SU-DHL-6 (cell line): ENCODE measurements around the gene DRC7.

Source experiments
- H2AFZ ChIP-seq: fragments of 200-600 bp; sonication (generic); 2 replicates; pipeline ENCODE4 v1.6.1; 2014; ENCODE audit warnings: low read depth, mild to moderate bottlenecking, moderate library complexity, mixed read lengths, antibody characterized with exemption, low read length; ENCODE audit not compliant: severe bottlenecking
- H3F3A ChIP-seq: fragments of 200-600 bp; shearing (Covaris generic); 2 replicates; pipeline ENCODE4 v1.6.0; 2016; ENCODE audit warnings: antibody characterized with exemption, mild to moderate bottlenecking; ENCODE audit not compliant: insufficient read depth
- H3K27ac ChIP-seq: fragments of 200-600 bp; sonication (generic); 2 replicates; pipeline ENCODE4 v1.5.1; 2016; ENCODE audit warnings: low read depth, mild to moderate bottlenecking, low read length, moderate library complexity, mixed read lengths
- H3K27me3 ChIP-seq: fragments of 200-600 bp; sonication (generic), shearing (Covaris generic); 2 replicates; pipeline ENCODE4 v1.6.0; 2014; ENCODE audit warnings: mild to moderate bottlenecking, low read length
- H3K36me3 ChIP-seq: fragments of 200-600 bp; sonication (generic); 2 replicates; pipeline ENCODE4 v1.6.1; 2014; ENCODE audit warnings: mild to moderate bottlenecking, low read length, mixed read lengths
- H3K4me2 ChIP-seq: fragments of 300-600, 200-600 bp; shearing (Covaris generic), sonication (generic); 2 replicates; pipeline ENCODE4 v1.6.0; 2014; ENCODE audit warnings: low read length, low read depth, mild to moderate bottlenecking; ENCODE audit not compliant: poor library complexity, severe bottlenecking
- H3K4me3 ChIP-seq: fragments of 200-600 bp; sonication (generic); 2 replicates; pipeline ENCODE4 v1.5.1; 2014; ENCODE audit warnings: antibody characterized with exemption, low read length, mild to moderate bottlenecking, mixed read lengths; ENCODE audit not compliant: insufficient read depth, poor library complexity, severe bottlenecking
- H3K79me2 ChIP-seq: fragments of 200-600 bp; sonication (generic); 2 replicates; pipeline ENCODE4 v1.6.1; 2014; ENCODE audit warnings: mild to moderate bottlenecking, low read length, moderate library complexity; ENCODE audit not compliant: insufficient read depth
- H3K9ac ChIP-seq: fragments of 200-600 bp; sonication (generic); 2 replicates; pipeline ENCODE4 v1.7.0; 2014; ENCODE audit warnings: mild to moderate bottlenecking, low read length
- H3K9me2 ChIP-seq: fragments of 200-600 bp; sonication (generic); replicated peaks from 2 replicates; pipeline ENCODE4 v1.6.1; 2014; ENCODE audit warnings: low read length; ENCODE audit not compliant: insufficient read depth
- H3K9me3 ChIP-seq: fragments of 200-600 bp; sonication (generic); 2 replicates; pipeline ENCODE4 v1.6.1; 2014; ENCODE audit warnings: low read length, mixed read lengths; ENCODE audit not compliant: insufficient read depth
- H4K20me1 ChIP-seq: fragments of 200-600 bp; sonication (generic); 2 replicates; pipeline ENCODE4 v1.6.1; 2014; ENCODE audit warnings: low read depth, mild to moderate bottlenecking, antibody characterized with exemption, low read length, moderate library complexity, mixed read lengths
- EZH2phosphoT487 ChIP-seq: fragments of 200-600 bp; sonication (generic), shearing (Covaris generic); conservative IDR thresholded peaks from 2 replicates; pipeline ENCODE4 v1.6.1; 2018; ENCODE audit warnings: mild to moderate bottlenecking, antibody characterized with exemption, low read length, moderate library complexity, mixed read lengths
- TF ChIP-seq, protein P1 (sequence below): fragments of 200-600 bp; sonication (generic); IDR thresholded peaks from one replicate; pipeline ENCODE4 v1.5.1; 2017; ENCODE audit warnings: antibody characterized with exemption, mild to moderate bottlenecking, low read length, moderate library complexity; ENCODE audit not compliant: insufficient read depth, poor library complexity, severe bottlenecking

The DRC7 gene

DNA sequence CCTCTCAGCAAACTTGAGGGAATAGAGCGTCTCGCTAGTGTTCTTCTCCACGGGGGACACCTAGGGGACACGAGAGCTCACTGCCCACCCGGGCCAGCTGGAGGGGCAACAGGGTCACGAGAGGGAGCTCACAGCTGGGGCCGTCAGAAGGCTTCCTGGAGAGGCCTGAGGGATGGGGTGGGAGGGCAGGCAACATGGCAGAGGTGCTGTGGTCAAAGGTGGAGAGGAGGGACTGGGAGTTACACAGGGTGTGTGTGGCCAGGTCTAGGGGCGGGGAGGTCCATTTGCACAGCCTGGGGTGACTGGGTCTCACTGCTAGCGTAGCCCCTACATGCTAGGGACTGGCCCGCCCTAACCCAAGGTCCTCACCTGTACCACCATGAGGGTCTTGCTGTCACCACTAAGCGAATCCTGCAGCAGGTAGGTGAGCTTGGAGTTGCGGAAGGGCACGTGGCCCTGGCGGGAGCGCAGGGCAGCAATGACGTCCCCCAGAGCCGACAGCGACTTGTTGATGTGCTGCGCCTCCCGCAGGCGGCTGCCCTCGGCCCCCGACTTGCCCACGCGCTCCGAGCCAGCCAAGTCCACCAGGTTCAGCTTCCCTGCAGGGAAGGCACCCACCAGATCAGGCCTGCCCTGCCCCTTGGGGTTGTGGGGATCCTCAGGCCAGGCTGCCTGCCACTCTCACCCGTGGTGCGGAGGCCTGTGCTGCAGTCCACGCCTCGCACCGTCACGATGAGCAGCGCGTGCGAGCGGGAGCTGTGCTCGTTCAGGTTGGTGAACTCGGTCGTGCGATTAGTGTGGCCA lies 66.0 kb downstream of the DRC7 start:
- TF ChIP-seq, protein P1, sequence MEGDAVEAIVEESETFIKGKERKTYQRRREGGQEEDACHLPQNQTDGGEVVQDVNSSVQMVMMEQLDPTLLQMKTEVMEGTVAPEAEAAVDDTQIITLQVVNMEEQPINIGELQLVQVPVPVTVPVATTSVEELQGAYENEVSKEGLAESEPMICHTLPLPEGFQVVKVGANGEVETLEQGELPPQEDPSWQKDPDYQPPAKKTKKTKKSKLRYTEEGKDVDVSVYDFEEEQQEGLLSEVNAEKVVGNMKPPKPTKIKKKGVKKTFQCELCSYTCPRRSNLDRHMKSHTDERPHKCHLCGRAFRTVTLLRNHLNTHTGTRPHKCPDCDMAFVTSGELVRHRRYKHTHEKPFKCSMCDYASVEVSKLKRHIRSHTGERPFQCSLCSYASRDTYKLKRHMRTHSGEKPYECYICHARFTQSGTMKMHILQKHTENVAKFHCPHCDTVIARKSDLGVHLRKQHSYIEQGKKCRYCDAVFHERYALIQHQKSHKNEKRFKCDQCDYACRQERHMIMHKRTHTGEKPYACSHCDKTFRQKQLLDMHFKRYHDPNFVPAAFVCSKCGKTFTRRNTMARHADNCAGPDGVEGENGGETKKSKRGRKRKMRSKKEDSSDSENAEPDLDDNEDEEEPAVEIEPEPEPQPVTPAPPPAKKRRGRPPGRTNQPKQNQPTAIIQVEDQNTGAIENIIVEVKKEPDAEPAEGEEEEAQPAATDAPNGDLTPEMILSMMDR, result no peak
- no peak for TF ChIP-seq EZH2phosphoT487
- Histone ChIP-seq H3K4me3 (no peak overlapping the region), H4K20me1 (no peaks in the 10 kb centered on the region), H3F3A (no peaks in the 10 kb centered on the region), H3K27ac (no peak overlapping the region), H3K9ac (no peak overlapping the region), H3K4me2 (no peak overlapping the region), H2AFZ (no peak overlapping the region), H3K79me2 (no peaks in the 10 kb centered on the region), H3K9me2 (no peaks in the 10 kb centered on the region), H3K36me3 (no peaks in the 10 kb centered on the region), H3K27me3 (no peaks in the 10 kb centered on the region), H3K9me3 (no peaks in the 10 kb centered on the region)

DNA sequence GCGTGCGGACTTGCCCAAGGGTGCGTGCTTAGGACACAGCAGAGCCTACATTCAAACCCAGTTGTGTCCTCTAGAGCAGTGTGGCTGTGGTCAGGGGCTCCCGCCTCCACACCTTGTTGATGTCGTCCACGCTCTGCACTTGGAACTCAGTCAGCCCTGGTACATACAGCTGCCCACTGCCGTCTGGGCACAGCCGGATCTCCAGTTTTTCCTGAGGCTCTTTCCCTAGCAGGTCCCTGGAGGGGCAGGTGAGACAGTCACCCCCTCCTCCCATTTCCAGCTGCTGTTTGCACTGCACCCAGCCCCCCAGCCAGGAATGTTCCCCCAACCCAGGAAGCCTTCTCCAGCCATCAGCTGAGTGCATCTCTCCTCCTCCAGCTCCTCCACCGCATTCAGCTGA lies 66.7 kb downstream of the DRC7 start:
- H3K27ac ChIP-seq, result no peak overlapping the region
- no peaks in the 10 kb centered on the region for H4K20me1 ChIP-seq
- no peak overlapping the region for H3K4me3 ChIP-seq
- no peak overlapping the region for H3K9ac ChIP-seq
- TF ChIP-seq, protein P1, result no peak
- no peak for TF ChIP-seq EZH2phosphoT487
- H3K36me3 ChIP-seq, result no peaks in the 10 kb centered on the region
- no peak overlapping the region for H3K4me2 ChIP-seq
- no peaks in the 10 kb centered on the region for H3K9me2 ChIP-seq
- H3F3A ChIP-seq, result no peaks in the 10 kb centered on the region
- no peaks in the 10 kb centered on the region for H3K79me2 ChIP-seq
- no peaks in the 10 kb centered on the region for H3K27me3 ChIP-seq
- no peaks in the 10 kb centered on the region for H3K9me3 ChIP-seq
- no peak overlapping the region for H2AFZ ChIP-seq

DNA sequence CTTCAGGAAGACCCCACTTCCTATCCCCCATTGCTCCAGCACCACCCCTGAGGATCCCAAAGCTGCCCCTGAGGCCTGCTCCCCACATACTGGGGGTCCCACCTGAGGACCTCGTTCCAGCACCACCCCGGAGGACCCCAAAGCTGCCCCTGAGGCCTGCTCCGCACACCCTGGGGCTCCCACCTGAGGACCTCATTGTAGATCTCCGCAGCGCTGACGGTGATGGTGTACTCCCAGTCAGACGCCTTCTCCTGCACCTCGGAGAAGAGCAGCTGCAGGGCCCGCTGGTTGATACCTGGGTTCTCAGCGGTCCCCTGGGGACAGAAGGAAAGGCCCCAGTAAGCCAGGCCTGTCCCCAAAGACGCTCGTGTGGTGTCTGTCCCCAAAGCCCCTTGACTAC lies 67.4 kb downstream of the DRC7 start:
- Histone ChIP-seq H4K20me1 (no peaks in the 10 kb centered on the region), H3K36me3 (no peaks in the 10 kb centered on the region), H3K27me3 (no peaks in the 10 kb centered on the region), H3K79me2 (no peaks in the 10 kb centered on the region), H3K27ac (no peak overlapping the region), H3K9ac (no peak overlapping the region), H3K4me2 (no peak overlapping the region), H3K9me3 (no peaks in the 10 kb centered on the region), H3F3A (no peaks in the 10 kb centered on the region), H3K4me3 (no peak overlapping the region), H3K9me2 (no peaks in the 10 kb centered on the region), H2AFZ (no peak overlapping the region)
- no peak for TF ChIP-seq EZH2phosphoT487
- TF ChIP-seq, protein P1, result no peak
